BE2C (cell line): ENCODE measurements around the gene CX3CR1.

ENCODE experiments used
- DNase-seq: peaks from one replicate; pipeline ENCODE4 v3.0.0-alpha.2; 2020
- H3K27me3 ChIP-seq: fragments of 250-450 bp; sonication (Bioruptor Pico); 2 replicates; pipeline ENCODE4 v1.5.1; 2020; ENCODE audit warnings: mild to moderate bottlenecking
- H3K36me3 ChIP-seq: fragments of 250-450 bp; sonication (Bioruptor Pico); 2 replicates; pipeline ENCODE4 v1.5.1; 2020; ENCODE audit warnings: mild to moderate bottlenecking
- H3K4me1 ChIP-seq: fragments of 250-450 bp; sonication (Bioruptor Pico); 2 replicates; pipeline ENCODE4 v1.5.1; 2020
- H3K4me3 ChIP-seq: 2 replicates; pipeline ENCODE4 v1.5.1; 2011; ENCODE audit warnings: low read depth, low read length
- H3K9me3 ChIP-seq: fragments of 250-450 bp; sonication (Bioruptor Pico); 2 replicates; pipeline ENCODE4 v1.5.1; 2020
- TF ChIP-seq, protein P1 (sequence below): IDR thresholded peaks from 2 replicates; pipeline ENCODE4 v1.5.1; 2012; ENCODE audit warnings: mild to moderate bottlenecking, low read depth, low read length

The CX3CR1 gene

DNA sequence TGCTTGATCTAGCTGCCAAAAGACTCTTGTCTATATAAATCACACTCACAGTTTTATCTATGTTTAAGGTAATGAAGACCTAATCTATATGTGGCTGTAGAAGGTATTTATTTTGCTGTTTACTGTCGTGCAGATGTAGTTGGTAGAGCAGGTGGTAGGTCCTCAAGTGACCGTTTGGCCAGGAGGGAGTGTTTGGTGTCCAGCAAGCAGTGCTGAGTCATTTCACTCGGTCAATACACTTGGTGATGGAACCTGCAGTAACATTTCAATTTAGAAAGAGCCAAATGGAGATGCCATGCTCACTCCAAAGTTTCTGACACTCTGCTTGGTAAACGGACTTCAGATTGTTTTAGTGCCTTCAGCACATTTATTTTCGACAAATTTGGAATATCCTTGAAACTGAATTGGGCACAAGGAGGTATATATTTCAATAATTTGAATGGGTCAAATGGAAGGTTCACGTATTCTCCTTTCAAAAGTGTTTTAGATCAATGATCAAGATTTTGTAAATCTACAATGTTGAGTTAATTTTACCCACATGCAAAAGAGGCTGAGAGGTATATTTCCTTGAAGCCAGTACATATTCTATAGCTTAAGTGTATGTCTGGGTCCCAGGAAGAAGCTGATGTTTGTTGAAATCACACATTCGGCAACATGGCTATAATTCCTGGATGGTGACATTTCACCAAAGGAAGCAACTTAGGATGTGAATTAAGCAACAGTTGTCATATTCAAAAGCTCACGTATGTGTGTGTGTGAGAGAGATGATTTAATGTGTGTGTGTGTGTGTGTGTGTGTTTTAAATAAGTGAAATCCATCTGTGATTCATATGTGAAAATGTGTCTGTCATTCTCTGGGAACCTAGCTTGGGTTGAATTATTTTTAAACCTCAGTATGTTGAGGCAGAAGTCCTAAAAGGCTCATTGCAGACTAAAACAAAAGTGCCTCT, 7.7 kb upstream of the CX3CR1 start:
- H3K27me3 ChIP-seq: no peaks in the 10 kb centered on the region
- no peak for DNase-seq
- TF ChIP-seq, protein P1, sequence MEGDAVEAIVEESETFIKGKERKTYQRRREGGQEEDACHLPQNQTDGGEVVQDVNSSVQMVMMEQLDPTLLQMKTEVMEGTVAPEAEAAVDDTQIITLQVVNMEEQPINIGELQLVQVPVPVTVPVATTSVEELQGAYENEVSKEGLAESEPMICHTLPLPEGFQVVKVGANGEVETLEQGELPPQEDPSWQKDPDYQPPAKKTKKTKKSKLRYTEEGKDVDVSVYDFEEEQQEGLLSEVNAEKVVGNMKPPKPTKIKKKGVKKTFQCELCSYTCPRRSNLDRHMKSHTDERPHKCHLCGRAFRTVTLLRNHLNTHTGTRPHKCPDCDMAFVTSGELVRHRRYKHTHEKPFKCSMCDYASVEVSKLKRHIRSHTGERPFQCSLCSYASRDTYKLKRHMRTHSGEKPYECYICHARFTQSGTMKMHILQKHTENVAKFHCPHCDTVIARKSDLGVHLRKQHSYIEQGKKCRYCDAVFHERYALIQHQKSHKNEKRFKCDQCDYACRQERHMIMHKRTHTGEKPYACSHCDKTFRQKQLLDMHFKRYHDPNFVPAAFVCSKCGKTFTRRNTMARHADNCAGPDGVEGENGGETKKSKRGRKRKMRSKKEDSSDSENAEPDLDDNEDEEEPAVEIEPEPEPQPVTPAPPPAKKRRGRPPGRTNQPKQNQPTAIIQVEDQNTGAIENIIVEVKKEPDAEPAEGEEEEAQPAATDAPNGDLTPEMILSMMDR: no peak
- no peaks in the 10 kb centered on the region for H3K9me3 ChIP-seq
- H3K36me3 ChIP-seq: no peaks in the 10 kb centered on the region
- H3K4me1 ChIP-seq: no peaks in the 10 kb centered on the region
- no peak overlapping the region for H3K4me3 ChIP-seq

GRCh38 chr3:39286771-39287170, 6.9 kb upstream of the CX3CR1 start:
- Histone ChIP-seq H3K4me3 (no peak overlapping the region), H3K36me3 (no peaks in the 10 kb centered on the region), H3K4me1 (no peaks in the 10 kb centered on the region), H3K27me3 (no peaks in the 10 kb centered on the region), H3K9me3 (no peaks in the 10 kb centered on the region)
- DNase-seq: no peak
- TF ChIP-seq, protein P1: no peak

DNA sequence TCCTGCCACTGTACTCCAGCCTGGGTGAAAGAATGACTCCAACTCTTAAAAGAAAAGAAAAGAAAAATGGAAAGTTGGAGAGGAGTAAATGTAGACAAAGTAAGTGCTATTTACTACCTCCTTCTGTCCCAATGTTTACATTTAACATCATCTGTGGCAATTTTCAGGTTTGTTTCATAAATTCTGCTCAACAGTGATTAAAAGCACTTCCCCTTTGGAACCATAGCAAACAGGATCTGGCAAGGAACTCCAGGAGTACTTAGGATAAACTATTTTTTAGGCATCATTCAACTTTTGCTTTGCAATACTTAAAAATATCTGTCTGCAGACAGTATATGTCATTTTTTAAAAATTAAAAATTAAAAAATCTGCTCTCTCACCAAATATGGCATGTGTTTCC, 5.5 kb upstream of the CX3CR1 start:
- Histone ChIP-seq H3K27me3 (no peaks in the 10 kb centered on the region), H3K36me3 (no peaks in the 10 kb centered on the region), H3K4me1 (no peaks in the 10 kb centered on the region), H3K9me3 (no peaks in the 10 kb centered on the region), H3K4me3 (no peak overlapping the region)
- TF ChIP-seq, protein P1: no peak
- DNase-seq: no peak

GRCh38 chr3:39284457-39284881, 4.6 kb upstream of the CX3CR1 start:
- H3K9me3 ChIP-seq: no peaks in the 10 kb centered on the region
- no peaks in the 10 kb centered on the region for H3K4me1 ChIP-seq
- no peak for DNase-seq
- no peaks in the 10 kb centered on the region for H3K27me3 ChIP-seq
- TF ChIP-seq, protein P1: no peak
- no peaks in the 10 kb centered on the region for H3K36me3 ChIP-seq
- no peak overlapping the region for H3K4me3 ChIP-seq

GRCh38 chr3:39282057-39282456, 2.2 kb upstream of the CX3CR1 start:
- DNase-seq: no peak
- no peaks in the 10 kb centered on the region for H3K4me1 ChIP-seq
- TF ChIP-seq, protein P1: no peak
- no peak overlapping the region for H3K4me3 ChIP-seq
- H3K9me3 ChIP-seq: no peaks in the 10 kb centered on the region
- H3K27me3 ChIP-seq: no peaks in the 10 kb centered on the region
- H3K36me3 ChIP-seq: no peaks in the 10 kb centered on the region

DNA sequence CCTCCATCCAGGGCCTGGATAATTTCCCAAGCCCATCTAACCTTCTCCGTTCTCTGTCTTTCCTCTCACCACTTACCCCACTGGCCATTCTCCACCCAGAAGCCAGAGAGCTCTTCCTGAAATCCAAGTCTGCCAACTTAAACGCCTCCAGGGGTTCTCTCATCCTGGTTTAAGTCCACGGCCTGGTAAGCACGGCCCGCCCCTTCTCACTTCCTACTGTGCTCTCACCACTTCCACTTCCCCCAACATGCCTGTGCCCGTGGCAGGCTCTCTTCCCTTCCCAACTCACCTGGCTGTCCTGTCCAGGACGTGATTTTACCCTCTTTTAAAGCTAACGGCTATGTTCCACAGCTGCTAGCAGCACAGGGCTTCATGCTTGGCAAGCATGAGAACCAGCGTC, 1.7 kb upstream of the CX3CR1 start:
- H3K27me3 ChIP-seq: no peaks in the 10 kb centered on the region
- no peaks in the 10 kb centered on the region for H3K36me3 ChIP-seq
- TF ChIP-seq, protein P1: no peak
- H3K4me3 ChIP-seq: no peak overlapping the region
- DNase-seq: no peak
- H3K4me1 ChIP-seq: no peaks in the 10 kb centered on the region
- no peaks in the 10 kb centered on the region for H3K9me3 ChIP-seq
